SIG-M5 treated with dmso at 0.1 percent for 504 hours (cell line): ENCODE results near the gene ZBTB45.
"Not testable (repeated sequence)": the region's sequence is repeated elsewhere in the genome, so short reads cannot be mapped to it uniquely, and the experiment has no call there.

Source experiments
- DNase-seq: peaks from one replicate; lab custom pipeline; 2025; ENCODE audit not compliant: unreplicated experiment; lab: John Stamatoyannopoulos, UW

Gene ZBTB45

GRCh38 chr19:58554494-58555368, 35.1 kb upstream of the ZBTB45 start, which contains the start of gene CHMP2A:
Gene CHMP2A (minus strand): TSS chr19:58555105. CDS start chr19:58554212, 893 bp downstream.
- no peak for DNase-seq

GRCh38 chr19:58553799-58554493, 34.3 kb upstream of the ZBTB45 start:
- no peak for DNase-seq

GRCh38 chr19:58552655-58553054, 33.0 kb upstream of the ZBTB45 start:
- DNase-seq = no peak

GRCh38 chr19:58551577-58552471, 32.2 kb upstream of the ZBTB45 start:
- DNase-seq = no peak

- no peak for DNase-seq
These were observed 31.5 kb upstream of the ZBTB45 start for GRCh38 chr19:58551123-58551497.

GRCh38 chr19:58550362-58551122, 30.9 kb upstream of the ZBTB45 start:
- no peak for DNase-seq

- no peak for DNase-seq
These were observed 30.2 kb upstream of the ZBTB45 start for GRCh38 chr19:58549664-58550361.

- DNase-seq = no peak
These were observed 29.5 kb upstream of the ZBTB45 start for GRCh38 chr19:58548859-58549663.

- DNase-seq = no peak
These were observed 28.0 kb upstream of the ZBTB45 start for GRCh38 chr19:58547323-58548312.

- DNase-seq = no peak
These were observed 26.5 kb upstream of the ZBTB45 start for GRCh38 chr19:58546019-58546530.

- no peak for DNase-seq
These were observed 25.8 kb upstream of the ZBTB45 start for GRCh38 chr19:58545286-58546018.

- DNase-seq = no peak
These were observed 25.1 kb upstream of the ZBTB45 start for GRCh38 chr19:58544591-58545285.

- DNase-seq = no peak
These were observed 24.4 kb upstream of the ZBTB45 start, which contains the start of gene TRIM28 for GRCh38 chr19:58543826-58544590. Gene TRIM28 (plus strand): TSS chr19:58544064. CDS start chr19:58544758, 694 bp downstream.

GRCh38 chr19:58542641-58543372, 23.2 kb upstream of the ZBTB45 start:
- DNase-seq = not testable (repeated sequence)

- not testable (repeated sequence) for DNase-seq
These were observed 19.6 kb upstream of the ZBTB45 start for GRCh38 chr19:58539169-58539559.
